Stomach smooth muscle (tissue), 2 donors: ENCODE measurements around the gene ERCC2.
"Not testable (repeated sequence)": the region's sequence is repeated elsewhere in the genome, so short reads cannot be mapped to it uniquely, and the experiment has no call there.

Experiments
- H3K27ac ChIP-seq: one replicate; pipeline ENCODE4 v1.7.0; 2013; ENCODE audit warnings: mild to moderate bottlenecking, low read length, inconsistent platforms
- H3K27me3 ChIP-seq, 2 donors: one replicate each; pipeline ENCODE4 v1.7.0; 2013; ENCODE audit warnings: low read length in 2 of 2; ENCODE audit not compliant: insufficient read depth in 2 of 2, control insufficient read depth in 1 of 2
- H3K36me3 ChIP-seq, 2 donors: one replicate each; pipeline ENCODE4 v1.7.0; 2013; ENCODE audit warnings: low read length in 2 of 2; ENCODE audit not compliant: control insufficient read depth in 2 of 2, insufficient read depth in 2 of 2
- H3K4me1 ChIP-seq: one replicate; pipeline ENCODE4 v1.7.0; 2013; ENCODE audit warnings: low read length; ENCODE audit not compliant: control insufficient read depth, insufficient read depth
- H3K4me3 ChIP-seq, 2 donors: one replicate each; pipeline ENCODE4 v1.7.0; 2013; ENCODE audit warnings: low read length in 2 of 2
- H3K9ac ChIP-seq, 2 donors: one replicate each; pipeline ENCODE4 v1.7.0; 2013; ENCODE audit warnings: low read length in 2 of 2, mild to moderate bottlenecking in 1 of 2
- H3K9me3 ChIP-seq, 2 donors: one replicate each; pipeline ENCODE4 v1.7.0; 2013; ENCODE audit warnings: low read length in 2 of 2; ENCODE audit not compliant: control insufficient read depth in 2 of 2
- donor health status: healthy.
- donor health status: Pancreatic carcinoma.

Gene ERCC2

DNA sequence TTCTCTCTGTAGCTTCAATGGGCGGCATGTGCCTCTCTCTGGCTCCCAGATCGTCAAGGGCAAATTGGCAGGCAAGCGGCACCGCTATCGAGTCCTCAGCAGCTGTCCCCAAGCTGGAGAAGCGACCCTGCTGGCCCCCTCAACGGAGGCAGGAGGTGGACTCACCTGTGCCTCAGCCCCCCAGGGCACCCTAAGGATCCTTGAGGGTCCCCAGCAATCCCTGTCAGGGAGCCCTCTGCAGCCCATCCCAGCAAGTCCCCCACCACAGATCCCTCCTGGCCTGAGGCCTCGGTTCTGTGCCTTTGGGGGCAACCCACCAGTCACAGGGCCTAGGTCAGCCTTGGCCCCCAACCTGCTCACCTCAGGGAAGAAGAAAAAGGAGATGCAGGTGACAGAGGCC is 37.7 kb upstream of the ERCC2 start:
- H3K27ac ChIP-seq, result no peak overlapping the region
- no peaks in the 10 kb centered on the region for H3K9me3 ChIP-seq
- H3K4me3 ChIP-seq, result no peak overlapping the region
- peaks cover under 1 to 3% of the 10 kb centered on the region in 2 donors for H3K36me3 ChIP-seq
- peaks cover 33% of the 10 kb centered on the region for H3K4me1 ChIP-seq
- peaks cover 15 to 21% of the 10 kb centered on the region in 2 donors for H3K27me3 ChIP-seq
- no peak overlapping the region for H3K9ac ChIP-seq

DNA sequence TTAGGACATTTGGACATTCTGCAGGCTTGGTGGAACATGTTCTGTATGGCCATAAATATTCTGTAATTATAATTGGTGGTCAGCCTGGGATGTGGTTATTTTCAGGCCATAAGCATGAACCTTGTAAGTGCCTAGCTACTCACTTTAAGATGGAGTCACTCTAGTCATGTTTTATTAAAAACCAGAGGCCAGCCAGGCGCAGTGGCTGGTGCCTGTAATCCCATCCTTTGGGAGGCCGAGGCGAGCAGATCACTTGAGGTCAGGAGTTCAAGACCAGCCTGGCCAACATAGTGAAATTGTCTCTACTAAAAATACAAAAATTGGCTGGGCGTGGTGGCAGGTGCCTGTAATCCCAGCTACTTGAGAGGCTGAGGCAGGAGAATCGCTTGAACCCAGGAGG is 37.2 kb upstream of the ERCC2 start:
- H3K27ac ChIP-seq, H3K9ac ChIP-seq, H3K9me3 ChIP-seq, H3K36me3 ChIP-seq, H3K4me3 ChIP-seq: not testable (repeated sequence)
- H3K4me1 ChIP-seq, result peaks cover 33% of the 10 kb centered on the region
- H3K27me3 ChIP-seq, result peaks cover 18 to 24% of the 10 kb centered on the region in 2 donors

GRCh38 chr19:45407091-45407375 is 36.7 kb upstream of the ERCC2 start:
- H3K27ac ChIP-seq, result no peak overlapping the region
- H3K27me3 ChIP-seq, result peaks cover 19 to 24% of the 10 kb centered on the region in 2 donors
- no peaks in the 10 kb centered on the region for H3K9me3 ChIP-seq
- peak overlapping the region; percentile 44 to 91 for H3K4me3 ChIP-seq
- H3K9ac ChIP-seq, result peak overlapping the region in 1 of 2 donors; percentile 65
- peaks cover 35% of the 10 kb centered on the region for H3K4me1 ChIP-seq
- no peaks in the 10 kb centered on the region for H3K36me3 ChIP-seq

GRCh38 chr19:45406226-45407090 is 36.1 kb upstream of the ERCC2 start, which contains the start of gene POLR1G:
POLR1G (plus strand) TSS chr19:45406644; CDS start chr19:45406697, 53 bp downstream.
- Histone ChIP-seq H3K4me1 (peaks cover 35% of the 10 kb centered on the region), H3K9me3 (no peaks in the 10 kb centered on the region), H3K4me3 (peak within 1 kb of the TSS; percentile 44 to 91), H3K27me3 (peaks cover 19 to 24% of the 10 kb centered on the region in 2 donors), H3K36me3 (no peaks in the 10 kb centered on the region), H3K27ac (peak within 1 kb of the TSS; percentile 88), H3K9ac (peak within 1 kb of the TSS; percentile 65 to 91)

GRCh38 chr19:45405435-45406225 is 35.3 kb upstream of the ERCC2 start:
- Histone ChIP-seq H3K9ac (peak overlapping the region; percentile 65 to 91), H3K4me3 (peak overlapping the region; percentile 44 to 91), H3K4me1 (peaks cover 35% of the 10 kb centered on the region), H3K27ac (peak overlapping the region; percentile 88), H3K27me3 (peaks cover 19 to 24% of the 10 kb centered on the region in 2 donors), H3K9me3 (no peaks in the 10 kb centered on the region), H3K36me3 (no peaks in the 10 kb centered on the region)

GRCh38 chr19:45404557-45405434 is 34.4 kb upstream of the ERCC2 start, which contains the start of gene PPP1R13L:
PPP1R13L (minus strand) TSS chr19:45405069; CDS start chr19:45398318, 6,751 bp downstream.
- Histone ChIP-seq H3K27me3 (peaks cover 19 to 27% of the 10 kb centered on the region in 2 donors), H3K9me3 (no peaks in the 10 kb centered on the region), H3K27ac (peak within 1 kb of the TSS; percentile 88), H3K4me3 (peak within 1 kb of the TSS; percentile 44 to 91), H3K9ac (peak within 1 kb of the TSS; percentile 65 to 91), H3K4me1 (peaks cover 35% of the 10 kb centered on the region), H3K36me3 (no peaks in the 10 kb centered on the region)

GRCh38 chr19:45403781-45404556 is 33.6 kb upstream of the ERCC2 start:
- H3K27ac ChIP-seq, result no peak overlapping the region
- no peak overlapping the region for H3K9ac ChIP-seq
- peaks cover 19 to 27% of the 10 kb centered on the region in 2 donors for H3K27me3 ChIP-seq

GRCh38 chr19:45403272-45403671 is 32.9 kb upstream of the ERCC2 start:
- peaks cover 19 to 27% of the 10 kb centered on the region in 2 donors for H3K27me3 ChIP-seq
- H3K9ac ChIP-seq, result no peak overlapping the region
- no peaks in the 10 kb centered on the region for H3K36me3 ChIP-seq
- no peak overlapping the region for H3K27ac ChIP-seq
- no peaks in the 10 kb centered on the region for H3K9me3 ChIP-seq
- H3K4me1 ChIP-seq, result peaks cover 40% of the 10 kb centered on the region
- H3K4me3 ChIP-seq, result no peak overlapping the region

More at GRCh38 chr19:45403781-45404556, 33.6 kb upstream of the ERCC2 start:
- H3K4me3 ChIP-seq, result peak overlapping the region; percentile 44 to 91
- H3K4me1 ChIP-seq, result peaks cover 35% of the 10 kb centered on the region
- H3K9me3 ChIP-seq, result no peaks in the 10 kb centered on the region
- no peaks in the 10 kb centered on the region for H3K36me3 ChIP-seq

DNA sequence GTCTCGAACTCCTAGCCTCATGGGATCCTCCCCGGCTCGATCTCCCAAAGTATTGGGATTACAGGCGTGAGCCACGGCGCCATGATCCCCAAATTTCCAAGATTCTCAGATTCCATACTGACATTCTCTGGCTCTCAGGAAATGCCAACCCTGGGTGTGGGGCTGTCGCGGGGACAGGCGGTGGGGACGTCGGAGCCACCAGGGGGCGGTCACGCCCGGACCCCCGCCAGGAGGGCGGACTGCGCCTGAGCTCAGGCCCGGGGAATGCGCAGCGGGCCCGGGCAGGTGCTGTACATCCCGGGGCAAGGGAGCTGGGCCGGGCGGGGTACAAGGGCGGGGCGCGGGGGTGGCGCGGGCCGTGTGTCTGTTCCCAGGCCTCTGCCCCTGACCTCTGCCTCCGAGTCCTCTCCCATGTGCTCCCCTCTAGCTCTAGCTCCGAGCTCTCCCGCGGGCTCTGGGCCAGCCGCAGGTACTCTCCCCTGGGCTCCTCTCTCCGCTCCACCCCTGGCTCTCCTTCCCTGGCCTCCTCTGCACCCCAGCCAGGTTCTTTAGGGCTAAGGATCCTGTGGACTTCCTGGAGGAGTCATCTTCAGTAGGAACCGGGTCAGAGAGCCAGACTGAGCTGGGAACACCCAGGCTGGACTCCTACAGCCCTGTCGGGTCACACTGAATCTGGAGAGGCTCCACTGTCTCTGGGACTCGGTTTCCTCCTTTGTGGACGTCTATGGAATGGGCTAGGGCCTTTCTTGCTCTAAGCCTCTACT is 32.1 kb upstream of the ERCC2 start:
- Histone ChIP-seq H3K4me1 (peaks cover 45% of the 10 kb centered on the region), H3K4me3 (no peak overlapping the region), H3K27me3 (peaks cover 19 to 27% of the 10 kb centered on the region in 2 donors), H3K27ac (no peak overlapping the region), H3K9me3 (no peaks in the 10 kb centered on the region), H3K9ac (no peak overlapping the region), H3K36me3 (no peaks in the 10 kb centered on the region)
